A549 (cell line): ENCODE data around the gene MRAP2.

Source experiments
- CEBPB ChIP-seq, 2 experiments: fragments of >200 bp in 1 of 2; sonication (Bioruptor Twin) in 1 of 2; formaldehyde crosslinking in 1 of 2; IDR thresholded peaks; 2 replicates each; pipeline ENCODE4 v1.6.1; 2012 to 2016
- HDAC2 ChIP-seq: fragments of 200-600 bp; sonication (generic); IDR thresholded peaks from 2 replicates; pipeline ENCODE4 v1.6.1; 2016
- RAD21 ChIP-seq, 2 experiments: fragments of >200 bp in 1 of 2; sonication (Bioruptor Twin) in 1 of 2; formaldehyde crosslinking in 1 of 2; IDR thresholded peaks in 1 of 2; conservative IDR thresholded peaks in 1 of 2; 2 replicates in 1 of 2; 3 replicates in 1 of 2; pipeline ENCODE4 v1.6.1; 2012 to 2018; ENCODE audit warnings: inconsistent platforms in 1 of 2

GRCh38 chr6:84059082-84059481 is 25.5 kb downstream of the MRAP2 start:
- no peak for TF ChIP-seq CEBPB (IDR thresholded peaks at IDR 0.05)
- no peak for TF ChIP-seq HDAC2
- no peak for TF ChIP-seq RAD21 (conservative IDR thresholded peaks at IDR 0.05 in 1 of 2, IDR thresholded peaks at IDR 0.05 in 1 of 2)
